RWPE2 (cell line): Measurements from ENCODE around the gene GNS.

Experiments
- ATAC-seq: fragments of 200-7000 bp; cut with Tn5 transposase; 3 replicates; pipeline ENCODE4 v1.9.1; 2021; ENCODE audit warnings: low read depth
- DNase-seq: peaks from one replicate; pipeline ENCODE4 v3.0.0-alpha.2; 2020; ENCODE audit warnings: low spot score
- H3K27ac ChIP-seq: fragments of 450-650 bp; 2 replicates; pipeline ENCODE4 v1.5.1; 2017; ENCODE audit warnings: mild to moderate bottlenecking; ENCODE audit not compliant: poor library complexity, severe bottlenecking
- H3K27me3 ChIP-seq: fragments of 250-450 bp; sonication (Bioruptor Pico); 2 replicates; pipeline ENCODE4 v1.5.1; 2021; ENCODE audit warnings: mild to moderate bottlenecking, moderate library complexity; ENCODE audit not compliant: insufficient read depth, poor library complexity, severe bottlenecking
- H3K36me3 ChIP-seq: fragments of 250-450 bp; sonication (Bioruptor Pico); 2 replicates; pipeline ENCODE4 v1.5.1; 2020; ENCODE audit warnings: low read depth, mild to moderate bottlenecking, moderate library complexity
- H3K4me1 ChIP-seq: fragments of 250-450 bp; sonication (Bioruptor Pico); 2 replicates; pipeline ENCODE4 v1.5.1; 2021; ENCODE audit warnings: mild to moderate bottlenecking, moderate library complexity; ENCODE audit not compliant: insufficient read depth, poor library complexity, severe bottlenecking
- H3K4me3 ChIP-seq: fragments of 250-450 bp; sonication (Bioruptor Pico); 2 replicates; pipeline ENCODE4 v1.5.1; 2021; ENCODE audit warnings: mild to moderate bottlenecking, moderate library complexity; ENCODE audit not compliant: severe bottlenecking
- H3K9me3 ChIP-seq: fragments of 250-450 bp; sonication (Bioruptor Pico); 2 replicates; pipeline ENCODE4 v1.5.1; 2021; ENCODE audit warnings: mild to moderate bottlenecking, moderate library complexity; ENCODE audit not compliant: severe bottlenecking
- CTCF ChIP-seq: fragments of 450-650 bp; IDR thresholded peaks from one replicate; pipeline ENCODE4 v1.5.1; 2017; ENCODE audit warnings: mild to moderate bottlenecking, moderate library complexity; ENCODE audit not compliant: poor library complexity, severe bottlenecking

Gene GNS

GRCh38 chr12:64687816-64688215 is 71.4 kb downstream of the GNS start:
- no peak overlapping the region for H3K4me3 ChIP-seq
- H3K36me3 ChIP-seq: peaks cover 40% of the 10 kb centered on the region
- no peaks in the 10 kb centered on the region for H3K4me1 ChIP-seq
- no peaks in the 10 kb centered on the region for H3K9me3 ChIP-seq
- ATAC-seq (no peak), DNase-seq (no peak)
- TF ChIP-seq CTCF: no peak
- H3K27me3 ChIP-seq: no peaks in the 10 kb centered on the region
- no peak overlapping the region for H3K27ac ChIP-seq

- ATAC-seq: no peak
- Histone ChIP-seq H3K4me3 (no peak overlapping the region), H3K9me3 (no peaks in the 10 kb centered on the region), H3K36me3 (peaks cover 26% of the 10 kb centered on the region), H3K27me3 (no peaks in the 10 kb centered on the region), H3K27ac (no peak overlapping the region), H3K4me1 (peaks cover 6% of the 10 kb centered on the region)
- no peak for TF ChIP-seq CTCF
- no peak for DNase-seq
These were observed 73.6 kb downstream of the GNS start for GRCh38 chr12:64685605-64686004.

GRCh38 chr12:64685050-64685449 is 74.2 kb downstream of the GNS start:
- H3K4me1 ChIP-seq: peaks cover 12% of the 10 kb centered on the region
- no peak overlapping the region for H3K27ac ChIP-seq
- no peak overlapping the region for H3K4me3 ChIP-seq
- no peaks in the 10 kb centered on the region for H3K9me3 ChIP-seq
- no peak for TF ChIP-seq CTCF
- H3K27me3 ChIP-seq: no peaks in the 10 kb centered on the region
- peaks cover 26% of the 10 kb centered on the region for H3K36me3 ChIP-seq
- ATAC-seq (no peak), DNase-seq (no peak)

- no peaks in the 10 kb centered on the region for H3K9me3 ChIP-seq
- H3K4me1 ChIP-seq: peaks cover 18% of the 10 kb centered on the region
- no peak overlapping the region for H3K27ac ChIP-seq
- TF ChIP-seq CTCF: no peak
- ATAC-seq: no peak
- no peak overlapping the region for H3K4me3 ChIP-seq
- no peaks in the 10 kb centered on the region for H3K27me3 ChIP-seq
- H3K36me3 ChIP-seq: peaks cover 26% of the 10 kb centered on the region
- no peak for DNase-seq
These were observed 75.2 kb downstream of the GNS start for GRCh38 chr12:64683816-64684543.

GRCh38 chr12:64682572-64683277 is 76.5 kb downstream of the GNS start:
- H3K4me1 ChIP-seq: peaks cover 26% of the 10 kb centered on the region
- no peak for TF ChIP-seq CTCF
- no peak overlapping the region for H3K4me3 ChIP-seq
- peaks cover 18% of the 10 kb centered on the region for H3K36me3 ChIP-seq
- ATAC-seq: no peak
- H3K27ac ChIP-seq: no peak overlapping the region
- no peaks in the 10 kb centered on the region for H3K27me3 ChIP-seq
- DNase-seq: no peak
- no peaks in the 10 kb centered on the region for H3K9me3 ChIP-seq
